ENCODE results near the gene FAM78A.

Gene FAM78A

GRCh38 chr9:131302244-131303075 lies 26.1 kb upstream of the FAM78A start:
- DNase-seq: no peak

- no peak for DNase-seq
Measured at GRCh38 chr9:131300444-131300843, 24.1 kb upstream of the FAM78A start.

GRCh38 chr9:131299961-131300347 lies 23.6 kb upstream of the FAM78A start:
- DNase-seq: no peak

GRCh38 chr9:131299346-131299960 lies 23.1 kb upstream of the FAM78A start:
- DNase-seq: no peak

GRCh38 chr9:131298816-131299215 lies 22.5 kb upstream of the FAM78A start:
- no peak for DNase-seq

DNA sequence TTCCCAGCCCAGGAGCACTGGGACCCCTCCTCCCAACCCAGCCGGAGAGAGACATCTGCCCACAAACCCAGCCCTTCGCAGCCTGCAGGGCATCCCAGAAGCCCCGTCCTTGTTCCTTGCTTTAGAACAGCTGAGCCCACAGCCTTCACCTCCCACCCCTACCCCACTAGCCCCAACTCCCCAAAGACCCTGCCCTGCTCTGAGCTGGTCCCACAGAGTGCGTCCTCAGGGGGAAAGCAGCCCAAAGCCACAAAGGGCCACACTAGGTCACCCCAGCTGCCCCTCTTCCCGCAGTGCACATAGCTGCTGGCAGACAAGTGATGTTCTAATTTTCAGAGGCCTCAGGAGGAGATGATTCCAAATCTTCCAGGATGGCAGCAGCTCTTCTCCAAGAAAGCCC lies 22.0 kb upstream of the FAM78A start:
- no peak for DNase-seq

- no peak for DNase-seq
Measured at GRCh38 chr9:131297903-131298302, 21.6 kb upstream of the FAM78A start.

GRCh38 chr9:131296906-131297500 lies 20.7 kb upstream of the FAM78A start:
- no peak for DNase-seq

DNA sequence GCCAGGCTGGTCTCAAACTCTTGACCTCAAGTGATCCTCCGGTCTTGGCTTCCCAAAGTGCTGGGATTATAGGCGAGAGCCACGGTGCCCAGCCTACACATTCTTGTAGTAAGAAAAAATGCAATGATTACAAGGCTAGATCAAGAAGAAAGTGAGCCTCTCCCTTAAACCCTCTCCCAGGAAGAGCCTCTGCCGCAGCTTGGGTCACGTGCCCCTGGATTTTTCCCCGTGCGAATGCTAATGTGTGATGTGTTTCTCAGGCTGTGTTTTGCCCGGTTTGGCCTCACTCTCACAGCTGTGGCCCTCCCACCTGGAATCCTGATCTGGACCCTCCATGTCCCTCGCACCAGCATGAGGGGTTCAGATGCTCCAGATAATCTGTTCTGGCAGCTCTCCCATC lies 20.1 kb upstream of the FAM78A start:
- DNase-seq: no peak

GRCh38 chr9:131292937-131293336 lies 16.6 kb upstream of the FAM78A start:
- no peak for DNase-seq

- no peak for DNase-seq
Measured at GRCh38 chr9:131291795-131292315, 15.5 kb upstream of the FAM78A start.

DNA sequence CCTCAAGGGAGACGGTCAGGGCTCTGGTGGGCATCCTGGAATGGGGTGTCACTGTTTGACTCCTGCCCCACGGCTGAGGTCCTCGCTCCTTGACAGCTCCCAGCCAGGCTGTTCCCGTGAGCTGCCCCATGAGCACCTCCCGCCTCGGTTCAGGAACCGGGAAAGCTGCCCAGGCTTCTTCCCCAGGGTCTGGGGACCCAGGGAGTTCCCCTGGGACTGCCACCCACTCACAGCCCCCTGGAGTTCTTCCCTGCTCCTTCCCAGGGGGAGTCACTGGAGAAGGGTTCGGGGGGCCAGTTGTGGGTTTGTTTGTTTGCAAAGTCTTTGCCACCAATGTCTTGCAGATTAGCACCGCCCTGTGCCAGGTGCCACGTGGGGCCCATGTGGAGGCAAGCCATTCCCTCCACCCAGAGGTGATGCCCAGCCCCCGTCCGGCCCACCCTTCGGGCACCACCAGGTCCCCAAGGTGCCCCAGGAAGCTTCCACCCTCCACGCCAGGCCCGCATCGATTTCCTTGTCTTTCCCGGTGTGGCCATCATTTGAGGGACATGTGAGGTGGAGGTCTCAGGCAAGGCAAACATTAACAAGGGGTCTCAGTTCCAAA lies 14.6 kb upstream of the FAM78A start:
- DNase-seq: no peak

DNA sequence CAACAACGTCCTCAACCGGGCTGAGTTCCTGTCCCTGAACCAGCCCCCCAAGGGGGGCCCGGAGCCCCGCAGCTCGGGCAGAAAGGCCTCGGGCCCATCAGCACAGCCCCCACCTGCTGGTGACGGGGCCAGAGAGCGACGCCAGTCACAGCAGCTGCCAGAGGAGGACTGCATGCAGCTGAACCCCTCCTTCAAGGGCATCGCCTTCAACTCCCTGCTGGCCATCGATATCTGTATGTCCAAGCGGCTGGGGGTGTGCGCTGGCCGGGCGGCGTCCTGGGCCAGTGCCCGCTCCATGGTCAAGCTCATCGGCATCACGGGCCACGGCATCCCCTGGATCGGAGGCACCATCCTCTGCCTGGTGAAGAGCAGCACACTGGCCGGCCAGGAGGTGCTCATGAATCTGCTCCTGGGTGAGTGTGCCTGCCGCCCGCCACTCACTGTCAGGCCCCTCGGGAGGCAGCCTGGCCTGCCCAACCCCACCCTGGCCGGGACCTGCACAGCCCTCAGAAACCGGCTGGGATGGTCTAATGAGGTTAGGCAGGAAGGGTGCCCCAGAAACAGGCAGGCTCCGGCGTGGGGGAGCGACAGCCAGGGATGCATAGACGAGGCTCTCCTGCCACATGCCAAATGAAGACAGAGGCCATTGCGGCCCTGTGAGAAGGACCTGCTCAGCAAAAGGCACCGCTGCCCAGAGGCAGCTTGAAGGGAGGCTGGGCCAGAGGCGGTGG lies 13.9 kb upstream of the FAM78A start:
- DNase-seq: no peak

- DNase-seq: no peak
Measured at GRCh38 chr9:131289301-131290035, 13.2 kb upstream of the FAM78A start, which contains the start of gene PLPP7. Gene PLPP7, plus strand, starts transcription at chr9:131289723. Its CDS starts 275 bp downstream, at chr9:131289998.

- no peak for DNase-seq
Measured at GRCh38 chr9:131288217-131288616, 11.9 kb upstream of the FAM78A start.

DNA sequence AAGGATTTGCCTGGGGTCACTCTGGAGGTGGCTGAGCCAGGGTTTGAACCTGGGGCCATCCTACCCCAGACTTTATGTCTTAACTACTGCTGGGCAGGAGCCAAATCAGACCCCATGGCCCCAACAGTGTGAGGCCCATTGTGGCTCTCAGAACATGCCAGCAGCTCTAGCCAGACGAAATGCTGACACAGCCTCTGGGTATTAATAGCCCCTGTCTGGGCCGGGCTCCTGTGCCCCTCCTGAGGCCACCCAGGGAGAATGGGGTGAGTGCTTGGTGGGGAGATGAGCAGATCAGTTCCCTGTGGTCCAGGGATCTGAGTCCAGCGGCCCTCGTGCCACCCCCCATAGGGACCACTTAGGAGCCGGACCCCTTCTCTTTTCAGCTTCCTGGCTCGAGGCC lies 11.0 kb upstream of the FAM78A start:
- no peak for DNase-seq

GRCh38 chr9:131284856-131285255 lies 8.5 kb upstream of the FAM78A start:
- DNase-seq: no peak

DNA sequence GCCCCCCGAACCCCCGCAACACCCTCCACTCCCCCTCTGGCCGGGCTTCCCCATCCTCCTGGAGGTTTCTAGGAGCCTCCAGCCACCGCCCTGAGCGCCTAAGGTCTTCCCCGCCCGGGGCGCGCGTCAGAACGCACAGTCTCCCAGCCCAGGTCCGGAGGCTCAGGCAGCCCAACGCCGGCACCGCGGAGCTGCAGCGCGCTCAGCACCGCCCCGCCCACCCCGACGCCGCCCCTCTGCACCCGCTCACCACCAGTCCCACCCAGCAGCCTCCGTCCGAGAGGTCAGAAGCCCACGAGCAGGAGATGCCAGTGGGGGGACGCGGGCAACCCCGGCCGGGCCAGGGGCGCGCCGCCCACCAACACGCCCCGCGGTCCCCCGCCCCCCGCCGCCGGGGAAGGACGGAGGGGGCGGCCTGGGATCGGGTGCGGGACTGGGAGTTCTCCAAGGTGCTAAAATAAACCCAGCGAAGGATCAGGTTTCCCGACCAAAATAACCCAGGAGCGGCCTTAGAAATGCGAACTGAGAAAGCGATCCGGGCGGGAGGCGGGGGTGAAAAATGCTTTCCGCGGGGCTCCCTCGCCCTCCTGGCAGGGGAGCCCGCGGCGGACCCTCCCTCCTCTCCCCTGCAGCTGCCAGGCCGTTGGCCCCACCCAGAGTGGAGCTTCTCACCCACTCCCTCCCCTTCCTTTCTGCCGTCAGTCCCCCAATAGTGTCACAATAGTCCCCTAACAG lies 6.5 kb upstream of the FAM78A start:
- DNase-seq: no peak

DNA sequence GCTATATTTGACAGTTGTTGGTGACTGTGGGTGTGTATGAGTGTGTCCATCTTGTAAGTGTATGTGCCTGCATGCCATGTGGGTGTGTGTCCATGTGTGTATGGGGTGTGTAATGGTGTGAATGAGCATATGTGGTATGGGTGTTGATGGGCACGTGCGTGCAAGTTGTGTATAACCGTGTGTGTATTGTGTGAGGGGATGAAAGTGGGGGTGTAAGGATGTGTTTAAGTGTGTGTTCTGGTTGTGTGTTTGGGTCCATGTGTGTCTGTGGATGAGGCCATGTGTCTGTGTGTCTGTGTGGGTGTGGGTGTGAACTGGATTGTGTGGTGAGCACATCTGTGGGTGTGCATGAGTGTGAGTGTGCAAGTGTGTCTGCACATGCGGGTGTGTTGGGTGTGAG lies 5.9 kb upstream of the FAM78A start:
- DNase-seq: no peak

- DNase-seq: no peak
Measured at GRCh38 chr9:131281119-131281965, 5.0 kb upstream of the FAM78A start.
